ENCODE results near the gene BLNK.

- TF ChIP-seq, protein P1, sequence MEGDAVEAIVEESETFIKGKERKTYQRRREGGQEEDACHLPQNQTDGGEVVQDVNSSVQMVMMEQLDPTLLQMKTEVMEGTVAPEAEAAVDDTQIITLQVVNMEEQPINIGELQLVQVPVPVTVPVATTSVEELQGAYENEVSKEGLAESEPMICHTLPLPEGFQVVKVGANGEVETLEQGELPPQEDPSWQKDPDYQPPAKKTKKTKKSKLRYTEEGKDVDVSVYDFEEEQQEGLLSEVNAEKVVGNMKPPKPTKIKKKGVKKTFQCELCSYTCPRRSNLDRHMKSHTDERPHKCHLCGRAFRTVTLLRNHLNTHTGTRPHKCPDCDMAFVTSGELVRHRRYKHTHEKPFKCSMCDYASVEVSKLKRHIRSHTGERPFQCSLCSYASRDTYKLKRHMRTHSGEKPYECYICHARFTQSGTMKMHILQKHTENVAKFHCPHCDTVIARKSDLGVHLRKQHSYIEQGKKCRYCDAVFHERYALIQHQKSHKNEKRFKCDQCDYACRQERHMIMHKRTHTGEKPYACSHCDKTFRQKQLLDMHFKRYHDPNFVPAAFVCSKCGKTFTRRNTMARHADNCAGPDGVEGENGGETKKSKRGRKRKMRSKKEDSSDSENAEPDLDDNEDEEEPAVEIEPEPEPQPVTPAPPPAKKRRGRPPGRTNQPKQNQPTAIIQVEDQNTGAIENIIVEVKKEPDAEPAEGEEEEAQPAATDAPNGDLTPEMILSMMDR (IDR thresholded peaks at IDR 0.05; ENCODE audit: insufficient read depth, low read depth, low read length), result no peak
- no peak for TF ChIP-seq EZH2 (IDR thresholded peaks at IDR 0.05; ENCODE audit: insufficient read depth, low read length)
These were observed 21.0 kb downstream of the BLNK start for GRCh38 chr10:96250349-96250748.

All from astrocyte (in vitro differentiated cells and primary cell).